WTC11 (cell line): ENCODE data around the gene BBS12.

Source experiments
- ATF3 ChIP-seq: sonication (generic); formaldehyde crosslinking; conservative IDR thresholded peaks from 2 replicates; pipeline ENCODE4 v1.8.1; 2022; ENCODE audit warnings: mild to moderate bottlenecking, missing genetic modification reagents
- CBFB ChIP-seq: sonication (generic); formaldehyde crosslinking; IDR thresholded peaks from 2 replicates; pipeline ENCODE4 v1.8.1; 2022; ENCODE audit warnings: mild to moderate bottlenecking, low read depth, missing genetic modification reagents
- CDX4 ChIP-seq: fragments of 250-450 bp; sonication (Bioruptor Pico); IDR thresholded peaks from 2 replicates; pipeline ENCODE4 v1.9.0; 2021; ENCODE audit warnings: moderate library complexity, mild to moderate bottlenecking, inconsistent platforms, borderline replicate concordance
- E2F5 ChIP-seq: sonication (generic); formaldehyde crosslinking; IDR thresholded peaks from 2 replicates; pipeline ENCODE4 v1.8.1; 2022; ENCODE audit warnings: mild to moderate bottlenecking, moderate library complexity, missing genetic modification reagents
- FOXP4 ChIP-seq: sonication (generic); formaldehyde crosslinking; IDR thresholded peaks from 2 replicates; pipeline ENCODE4 v1.8.0; 2022; ENCODE audit warnings: mild to moderate bottlenecking, missing genetic modification reagents
- JUN ChIP-seq: sonication (generic); formaldehyde crosslinking; IDR thresholded peaks from 2 replicates; pipeline ENCODE4 v1.8.0; 2023; ENCODE audit warnings: mild to moderate bottlenecking, missing genetic modification reagents
- MAX ChIP-seq: sonication (generic); formaldehyde crosslinking; IDR thresholded peaks from 2 replicates; pipeline ENCODE4 v1.8.0; 2022; ENCODE audit warnings: mild to moderate bottlenecking, missing genetic modification reagents
- TP53 ChIP-seq: sonication (generic); formaldehyde crosslinking; IDR thresholded peaks from 2 replicates; pipeline ENCODE4 v1.8.1; 2023; ENCODE audit warnings: mild to moderate bottlenecking, missing genetic modification reagents

- no peak for TF ChIP-seq JUN (CRISPR knock-in tag)
- no peak for TF ChIP-seq E2F5 (CRISPR knock-in tag)
- no peak for TF ChIP-seq CDX4 (CRISPR knock-in tag)
- TF ChIP-seq MAX (CRISPR knock-in tag): no peak
- TF ChIP-seq FOXP4 (CRISPR knock-in tag): no peak
- TF ChIP-seq CBFB (CRISPR knock-in tag): no peak
- no peak for TF ChIP-seq TP53 (CRISPR knock-in tag)
- no peak for TF ChIP-seq ATF3 (CRISPR knock-in tag)
These were observed 45.6 kb downstream of the BBS12 start for GRCh38 chr4:122777846-122778673.
